Caco-2 (cell line): Measurements from ENCODE around the gene ACSBG1. TPM values are rescaled to one million over a fixed set of nuclear protein-coding genes. Genes with fewer than 3 reads are reported as not detected.

Experiments used
- BruUV-seq: library from RNA; stranded (reverse); fragments of 400-500 nt; replicated peaks from 2 replicates; lab custom pipeline; 2021; lab: Mats Ljungman, UMichigan
- CTCF ChIA-PET: fragments of 300-600 bp; sonication (Branson Sonifier 250); formaldehyde crosslinking; loops from one replicate; lab custom pipeline; 2022; ENCODE audit warnings: antibody characterized with exemption; lab: Charles Lee
- POLR2A ChIA-PET: fragments of 300-600 bp; sonication (Branson Sonifier 250); formaldehyde crosslinking; loops from one replicate; lab custom pipeline; 2022; ENCODE audit warnings: antibody characterized with exemption; lab: Charles Lee
- DNase-seq, 2 experiments: peaks; one replicate each; pipeline versions ENCODE4 v3.0.0 to v3.0.0-alpha.2; 2020 to 2022
- H3K27me3 ChIP-seq: replicated peaks from 2 replicates; pipeline ENCODE4 v1.6.0; 2011; ENCODE audit warnings: low read length; ENCODE audit not compliant: control insufficient read depth, insufficient read depth
- H3K36me3 ChIP-seq: 2 replicates; pipeline ENCODE4 v1.5.1; 2011; ENCODE audit warnings: low read length; ENCODE audit not compliant: control insufficient read depth, insufficient read depth
- H3K4me1 ChIP-seq: fragments of 250-450 bp; sonication (Bioruptor Pico); 2 replicates; pipeline ENCODE4 v1.5.1; 2020; ENCODE audit warnings: mild to moderate bottlenecking
- H3K4me3 ChIP-seq: 2 replicates; pipeline ENCODE4 v1.5.1; 2011; ENCODE audit warnings: low read depth, mild to moderate bottlenecking, control low read depth, low read length
- H3K9me3 ChIP-seq: fragments of 250-450 bp; sonication (Bioruptor Pico); 2 replicates; pipeline ENCODE4 v1.5.1; 2020; ENCODE audit warnings: mild to moderate bottlenecking, moderate library complexity
- H3K27ac Mint-ChIP-seq: one replicate; pipeline ENCODE4 v1.8.0; 2022; ENCODE audit warnings: mixed read lengths; ENCODE audit not compliant: unreplicated experiment
- H3K27me3 Mint-ChIP-seq: one replicate; pipeline ENCODE4 v1.8.0; 2022; ENCODE audit warnings: mixed read lengths; ENCODE audit not compliant: insufficient read depth, unreplicated experiment
- H3K36me3 Mint-ChIP-seq: one replicate; pipeline ENCODE4 v1.8.0; 2022; ENCODE audit warnings: mild to moderate bottlenecking, mixed read lengths; ENCODE audit not compliant: insufficient read depth, unreplicated experiment
- H3K4me1 Mint-ChIP-seq: one replicate; pipeline ENCODE4 v1.8.0; 2022; ENCODE audit warnings: low read depth, mixed read lengths; ENCODE audit not compliant: unreplicated experiment
- H3K4me3 Mint-ChIP-seq: one replicate; pipeline ENCODE4 v1.8.0; 2022; ENCODE audit warnings: mild to moderate bottlenecking, moderate library complexity, mixed read lengths; ENCODE audit not compliant: unreplicated experiment
- H3K9me3 Mint-ChIP-seq: one replicate; pipeline ENCODE4 v1.8.0; 2022; ENCODE audit warnings: mixed read lengths; ENCODE audit not compliant: unreplicated experiment
- intact Hi-C: fragments of 100-400 bp; cut with micrococcal nuclease; formaldehyde crosslinking; loops from one replicate; pipeline ENCODE4 v1.10.0; 2022; ENCODE audit not compliant: unreplicated experiment
- total RNA-seq: library from RNA; stranded (reverse); gene quantifications from 2 replicates; pipeline ENCODE4 v1.2.3, GENCODE V29; 2022
- TF ChIP-seq, protein P1 (sequence below), 2 experiments: fragments of 200-600 bp in 1 of 2; IDR thresholded peaks; 1 replicate in 1 of 2; 2 replicates in 1 of 2; pipeline versions ENCODE4 v1.5.1 to v1.8.0; 2011 to 2022; ENCODE audit warnings: antibody characterized with exemption in 1 of 2, control low read depth in 1 of 2, inconsistent platforms in 1 of 2, low read depth in 1 of 2, low read length in 1 of 2, mild to moderate bottlenecking in 1 of 2, moderate library complexity in 1 of 2; ENCODE audit not compliant: insufficient read depth in 1 of 2, severe bottlenecking in 1 of 2, unreplicated experiment in 1 of 2

ACSBG1 gene
- total RNA-seq, 1 experiment from 2014 or later, result not detected

DNA sequence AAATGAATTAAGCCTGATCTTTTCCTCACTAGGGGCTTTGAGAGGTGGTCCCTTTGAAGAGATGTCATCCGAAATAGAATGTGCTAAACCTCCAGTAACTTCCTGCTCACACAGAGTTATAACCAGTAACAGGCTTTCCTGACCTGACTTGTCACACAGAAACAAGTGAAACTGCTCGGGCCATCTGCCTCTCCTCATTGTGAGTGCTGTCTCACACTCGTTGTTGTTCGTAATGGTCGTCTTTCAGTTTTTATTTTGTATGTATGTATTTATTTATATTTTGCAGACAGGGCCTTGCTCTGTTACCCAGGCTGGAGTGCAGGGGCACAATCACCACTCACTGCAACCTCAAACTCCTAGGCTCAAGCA lies 24.0 kb downstream of the ACSBG1 start:
- Histone ChIP-seq H3K36me3 (no peaks in the 10 kb centered on the region), H3K4me3 (no peak overlapping the region), H3K9me3 (no peaks in the 10 kb centered on the region), H3K27me3 (no peaks in the 10 kb centered on the region), H3K4me1 (no peaks in the 10 kb centered on the region)
- ChIA-PET CTCF (no interaction called here), POLR2A (no interaction called here)
- no peaks in the 10 kb centered on the region for H3K27me3 Mint-ChIP-seq
- no peaks in the 10 kb centered on the region for H3K36me3 Mint-ChIP-seq
- no TSS peak for BruUV-seq
- no peak for DNase-seq
- no peak overlapping the region for H3K27ac Mint-ChIP-seq
- H3K4me1 Mint-ChIP-seq, result no peaks in the 10 kb centered on the region
- TF ChIP-seq, protein P1, sequence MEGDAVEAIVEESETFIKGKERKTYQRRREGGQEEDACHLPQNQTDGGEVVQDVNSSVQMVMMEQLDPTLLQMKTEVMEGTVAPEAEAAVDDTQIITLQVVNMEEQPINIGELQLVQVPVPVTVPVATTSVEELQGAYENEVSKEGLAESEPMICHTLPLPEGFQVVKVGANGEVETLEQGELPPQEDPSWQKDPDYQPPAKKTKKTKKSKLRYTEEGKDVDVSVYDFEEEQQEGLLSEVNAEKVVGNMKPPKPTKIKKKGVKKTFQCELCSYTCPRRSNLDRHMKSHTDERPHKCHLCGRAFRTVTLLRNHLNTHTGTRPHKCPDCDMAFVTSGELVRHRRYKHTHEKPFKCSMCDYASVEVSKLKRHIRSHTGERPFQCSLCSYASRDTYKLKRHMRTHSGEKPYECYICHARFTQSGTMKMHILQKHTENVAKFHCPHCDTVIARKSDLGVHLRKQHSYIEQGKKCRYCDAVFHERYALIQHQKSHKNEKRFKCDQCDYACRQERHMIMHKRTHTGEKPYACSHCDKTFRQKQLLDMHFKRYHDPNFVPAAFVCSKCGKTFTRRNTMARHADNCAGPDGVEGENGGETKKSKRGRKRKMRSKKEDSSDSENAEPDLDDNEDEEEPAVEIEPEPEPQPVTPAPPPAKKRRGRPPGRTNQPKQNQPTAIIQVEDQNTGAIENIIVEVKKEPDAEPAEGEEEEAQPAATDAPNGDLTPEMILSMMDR (IDR thresholded peaks at IDR 0.05; ENCODE audit: insufficient read depth in 1 of 2, low read depth in 1 of 2, low read length in 1 of 2, severe bottlenecking in 1 of 2, unreplicated experiment in 1 of 2), result no peak
- no peak overlapping the region for H3K4me3 Mint-ChIP-seq
- no peaks in the 10 kb centered on the region for H3K9me3 Mint-ChIP-seq
- intact Hi-C loops, result no loop called here

DNA sequence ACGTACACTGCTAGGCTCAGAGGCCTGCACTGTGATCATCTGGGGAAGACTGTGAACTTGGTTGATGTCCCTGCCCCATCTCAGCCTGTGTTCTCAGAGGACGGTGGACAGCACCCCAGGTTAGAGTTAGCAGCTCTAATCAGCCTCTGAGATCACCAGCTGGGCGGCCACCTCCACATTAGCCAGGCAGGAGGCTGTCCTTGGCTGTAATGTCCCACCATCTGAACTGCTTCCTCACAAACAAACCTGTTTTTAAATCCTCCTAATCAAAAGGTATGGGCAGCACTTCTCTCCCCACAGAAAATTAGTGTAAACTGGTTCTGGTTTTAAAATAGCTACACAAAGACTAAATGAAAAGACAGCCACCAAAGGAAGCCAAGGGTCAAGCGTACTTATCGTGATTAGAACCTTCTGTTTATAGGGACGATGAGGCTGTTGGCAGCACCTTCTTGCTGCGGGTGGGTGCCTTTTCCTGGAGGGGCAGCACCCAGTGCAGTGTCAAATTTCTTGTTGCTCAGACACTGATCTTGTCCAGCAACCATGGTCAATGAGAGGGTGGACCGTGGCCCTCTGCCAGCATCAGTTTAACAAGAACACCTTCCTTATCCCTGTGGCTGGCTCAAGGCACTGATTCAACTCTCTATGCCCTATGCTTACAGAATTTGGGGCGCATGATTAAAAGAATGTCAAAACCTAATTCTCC lies 24.6 kb downstream of the ACSBG1 start:
- H3K4me1 Mint-ChIP-seq, result no peaks in the 10 kb centered on the region
- POLR2A ChIA-PET, result no interaction called here

DNA sequence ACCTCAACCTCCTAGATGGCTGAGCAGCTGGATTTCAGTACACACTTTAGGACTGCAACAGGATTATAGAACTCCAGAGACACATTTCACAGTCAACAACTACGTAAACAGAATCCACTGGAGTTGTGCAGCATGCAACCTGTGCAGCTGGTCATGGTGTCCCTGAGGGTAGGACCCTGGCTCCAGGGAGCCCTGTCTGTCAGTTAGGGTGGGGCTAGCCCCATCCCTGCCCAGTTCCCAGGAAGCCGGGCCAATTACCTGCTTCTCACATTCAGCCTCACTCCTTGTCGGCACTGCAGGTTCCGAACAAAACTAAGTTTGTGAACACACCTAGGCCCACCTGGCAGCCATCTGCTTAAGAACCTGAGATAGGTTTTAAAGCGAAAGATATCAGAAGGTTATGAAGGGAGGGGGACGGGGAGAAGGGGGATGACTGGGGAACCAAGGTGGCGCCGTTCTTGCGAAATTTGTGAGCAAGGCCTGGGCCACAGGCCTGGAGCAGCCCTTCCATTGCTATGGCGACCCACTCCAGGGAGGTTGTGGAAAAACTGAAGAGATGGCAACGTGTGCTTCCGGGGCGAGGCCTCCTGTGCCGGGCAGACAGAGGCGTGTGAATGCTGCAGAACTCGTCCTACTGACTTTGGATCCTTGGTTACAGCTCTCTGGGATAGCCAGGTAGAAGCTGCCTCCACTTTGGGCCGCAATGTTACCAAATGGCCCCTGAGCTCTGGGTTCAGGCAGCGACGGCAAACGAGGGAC lies 25.3 kb downstream of the ACSBG1 start:
- CTCF ChIA-PET, result no interaction called here
- H3K4me1 Mint-ChIP-seq, result no peaks in the 10 kb centered on the region
- no peak overlapping the region for H3K4me3 Mint-ChIP-seq
- no peaks in the 10 kb centered on the region for H3K27me3 ChIP-seq
- TF ChIP-seq, protein P1 (IDR thresholded peaks at IDR 0.05; ENCODE audit: insufficient read depth in 1 of 2, low read depth in 1 of 2, low read length in 1 of 2, severe bottlenecking in 1 of 2, unreplicated experiment in 1 of 2), result no peak
- DNase-seq, result no peak
- intact Hi-C loops, result no loop called here
- BruUV-seq, result no TSS peak
- H3K27ac Mint-ChIP-seq, result no peak overlapping the region
- no peaks in the 10 kb centered on the region for H3K9me3 Mint-ChIP-seq
- no peak overlapping the region for H3K4me3 ChIP-seq
- no peaks in the 10 kb centered on the region for H3K9me3 ChIP-seq
- H3K36me3 ChIP-seq, result no peaks in the 10 kb centered on the region
- no peaks in the 10 kb centered on the region for H3K4me1 ChIP-seq
- H3K27me3 Mint-ChIP-seq, result no peaks in the 10 kb centered on the region
- POLR2A ChIA-PET, result no interaction called here
- H3K36me3 Mint-ChIP-seq, result no peaks in the 10 kb centered on the region

More for the DNA sequence above, 24.6 kb downstream of the ACSBG1 start:
- Histone ChIP-seq H3K4me1 (no peaks in the 10 kb centered on the region), H3K9me3 (no peaks in the 10 kb centered on the region), H3K27me3 (no peaks in the 10 kb centered on the region), H3K36me3 (no peaks in the 10 kb centered on the region), H3K4me3 (no peak overlapping the region)
- Mint-ChIP-seq H3K9me3 (no peaks in the 10 kb centered on the region), H3K36me3 (no peaks in the 10 kb centered on the region), H3K27me3 (no peaks in the 10 kb centered on the region), H3K27ac (no peak overlapping the region), H3K4me3 (no peak overlapping the region)
- BruUV-seq, result no TSS peak
- intact Hi-C loops, result no loop called here
- CTCF ChIA-PET, result no interaction called here
- TF ChIP-seq, protein P1 (IDR thresholded peaks at IDR 0.05; ENCODE audit: insufficient read depth in 1 of 2, low read depth in 1 of 2, low read length in 1 of 2, severe bottlenecking in 1 of 2, unreplicated experiment in 1 of 2), result no peak
- no peak for DNase-seq
